Right lung (tissue), 5 donors: ENCODE measurements around the gene HAGH. TPM values are rescaled to one million over a fixed set of nuclear protein-coding genes. Genes with fewer than 3 reads are reported as not detected.
A peak's percentile ranks its signal among the peaks of the same experiment; 100 is the strongest.

Experiments used
- DNase-seq, 2 donors: peaks; one replicate each; pipeline ENCODE4 v3.0.0-alpha.2; 2013
- polyA plus RNA-seq, 5 donors: library from polyadenylated mRNA; unstranded; fragments of 120-200 nt; gene quantifications; one replicate each; pipeline versions ENCODE4 v1.2.1 to v1.2.3, GENCODE V29; 2013; ENCODE audit warnings: inconsistent platforms in 1 of 5, low replicate concordance in 1 of 5; ENCODE audit not compliant: insufficient read length in 5 of 5, insufficient read depth in 1 of 5

The HAGH gene
- polyA plus RNA-seq, 5 donors = 20.1 to 32.2 (median 26.6) TPM

- DNase-seq = no peak
Observed at GRCh38 chr16:1788095-1788707, 38.4 kb downstream of the HAGH start.

GRCh38 chr16:1787322-1788094 is 39.1 kb downstream of the HAGH start:
- DNase-seq = no peak

GRCh38 chr16:1787056-1787321 is 39.6 kb downstream of the HAGH start:
- DNase-seq = no peak

GRCh38 chr16:1786242-1787055 is 40.2 kb downstream of the HAGH start:
- no peak for DNase-seq

DNA sequence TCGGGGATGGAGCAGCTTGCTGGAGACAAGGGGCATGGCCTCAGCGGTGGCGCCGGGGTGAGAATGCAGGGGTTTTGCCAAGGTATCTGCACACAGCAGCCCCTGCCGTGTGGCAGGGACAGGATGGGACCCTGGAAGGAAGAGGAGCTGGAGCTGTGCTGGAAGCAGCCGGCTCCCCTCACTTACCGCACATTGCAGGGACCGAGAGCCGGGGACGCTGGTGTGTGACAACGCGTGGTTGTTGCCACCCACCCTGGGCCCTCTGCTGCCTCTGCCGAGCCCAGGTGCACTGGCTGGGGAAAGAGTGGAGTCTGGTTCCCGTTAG is 40.8 kb downstream of the HAGH start:
- DNase-seq = no peak

- DNase-seq = no peak
Observed at GRCh38 chr16:1784977-1785845, 41.4 kb downstream of the HAGH start.

- DNase-seq = peak; percentile 99 to 100
Observed at GRCh38 chr16:1782408-1783264, 44.0 kb downstream of the HAGH start, which contains the start of the genes NUBP2 and SPSB3. Gene NUBP2 (plus strand): TSS chr16:1782960. CDS start chr16:1783021, 61 bp downstream. Gene SPSB3 (minus strand): TSS chr16:1782571. CDS start chr16:1781483, 1,088 bp downstream.

GRCh38 chr16:1781758-1782407 is 44.7 kb downstream of the HAGH start:
- no peak for DNase-seq

- no peak for DNase-seq
Observed at GRCh38 chr16:1781254-1781653, 45.4 kb downstream of the HAGH start.

- DNase-seq = no peak
Observed at GRCh38 chr16:1780677-1781072, 46.0 kb downstream of the HAGH start.

DNA sequence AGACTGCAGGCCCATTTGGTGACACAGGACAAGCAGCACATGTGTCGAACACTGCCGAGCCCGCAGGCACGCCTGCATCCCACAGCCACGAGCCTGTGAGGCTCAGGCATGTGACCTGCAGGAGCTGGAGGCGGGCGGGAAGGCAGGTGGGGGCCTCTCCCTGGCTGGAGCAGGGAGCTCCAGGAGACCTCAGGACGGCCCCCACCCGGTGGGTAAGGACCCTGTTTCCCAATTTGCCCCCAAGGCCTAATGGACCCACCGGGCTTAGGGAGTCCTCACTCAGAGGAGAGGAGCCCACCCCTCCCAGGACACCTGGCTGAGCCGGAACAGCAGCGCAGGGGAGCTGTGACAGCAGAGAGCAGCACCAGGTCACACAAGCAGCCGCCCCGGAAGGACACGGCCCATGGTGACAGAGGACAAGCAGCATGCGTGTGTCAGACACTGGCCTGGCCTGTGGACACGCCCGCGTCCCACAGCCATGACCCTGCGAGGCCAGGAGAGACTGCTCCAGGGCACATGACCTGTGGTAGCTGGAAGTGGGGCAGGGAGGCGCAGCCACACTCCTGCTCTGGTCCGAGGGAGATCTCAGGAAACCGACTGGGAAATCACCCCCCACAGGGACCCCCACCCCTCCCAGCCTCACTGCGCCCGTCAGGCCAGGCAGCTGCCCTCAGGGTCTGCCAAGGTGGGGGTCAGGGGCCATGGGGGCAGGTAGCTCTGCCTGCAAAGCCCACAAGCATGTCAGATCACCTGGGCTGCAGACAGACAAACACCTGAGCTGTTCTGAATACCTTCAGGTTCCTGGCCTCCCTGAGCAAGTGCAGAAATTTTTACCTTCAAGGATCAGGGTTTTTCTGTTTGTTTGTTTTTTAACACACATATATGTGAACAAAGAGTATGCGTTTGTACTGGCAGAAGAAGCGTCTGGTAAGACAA is 46.6 kb downstream of the HAGH start:
- DNase-seq = no peak

DNA sequence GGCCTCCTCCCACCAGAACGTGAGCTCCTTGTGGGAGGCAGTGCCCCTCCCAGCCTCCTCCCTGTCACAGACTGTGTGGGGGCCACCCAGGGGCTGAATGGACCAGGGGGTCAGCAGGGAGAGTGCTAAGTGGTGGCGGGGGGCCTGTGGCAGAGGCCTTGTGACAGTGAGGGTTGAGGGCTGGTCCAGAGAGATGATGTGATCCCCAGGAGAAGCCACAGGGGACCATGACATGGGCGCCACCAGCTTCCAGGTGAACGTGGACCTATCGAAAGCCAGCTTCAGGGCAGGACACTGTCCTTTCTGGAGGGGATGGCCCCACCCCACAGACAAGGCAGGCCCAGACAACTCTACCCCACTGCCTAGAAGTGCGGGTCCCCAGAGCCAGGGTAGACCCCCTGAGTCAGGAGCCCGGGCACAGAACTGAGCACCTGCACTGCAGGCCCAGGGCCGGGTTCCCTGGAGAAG is 47.4 kb downstream of the HAGH start:
- no peak for DNase-seq

GRCh38 chr16:1778200-1779179 is 48.1 kb downstream of the HAGH start:
- DNase-seq = no peak

GRCh38 chr16:1777375-1778199 is 49.0 kb downstream of the HAGH start:
- DNase-seq = no peak

DNA sequence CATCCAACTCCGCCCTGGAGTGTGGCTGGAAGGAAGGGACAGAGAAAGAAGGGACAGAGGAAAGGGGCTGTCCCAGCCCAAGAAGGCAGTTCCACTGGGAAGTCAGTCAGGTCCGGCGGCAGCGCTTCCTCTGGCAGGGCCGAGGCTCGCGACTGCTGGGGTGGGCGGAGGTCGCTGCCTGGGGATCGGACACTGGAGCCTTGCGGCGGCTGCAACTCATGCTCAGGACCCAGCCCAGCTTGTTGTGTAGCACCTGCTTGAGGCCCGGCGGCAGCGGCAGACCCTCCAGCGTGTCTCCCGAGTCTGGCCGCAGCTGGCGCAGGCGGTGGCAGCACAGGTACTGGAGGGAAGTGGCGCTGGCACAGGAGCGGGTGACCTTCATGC is 49.6 kb downstream of the HAGH start:
- no peak for DNase-seq

GRCh38 chr16:1776672-1776955 is 50.0 kb downstream of the HAGH start:
- no peak for DNase-seq
